CD4-positive, alpha-beta T cell treated with Interleukin-6 at 100 ng/mL for 8 hours (primary cell): Measurements from ENCODE around the gene PHETA1.

Source experiments
- DNase-seq: peaks from one replicate; pipeline ENCODE4 v3.0.0-alpha.2; 2020; ENCODE audit warnings: mixed read lengths, low spot score

Gene PHETA1, protein sequence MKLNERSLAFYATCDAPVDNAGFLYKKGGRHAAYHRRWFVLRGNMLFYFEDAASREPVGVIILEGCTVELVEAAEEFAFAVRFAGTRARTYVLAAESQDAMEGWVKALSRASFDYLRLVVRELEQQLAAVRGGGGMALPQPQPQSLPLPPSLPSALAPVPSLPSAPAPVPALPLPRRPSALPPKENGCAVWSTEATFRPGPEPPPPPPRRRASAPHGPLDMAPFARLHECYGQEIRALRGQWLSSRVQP

DNA sequence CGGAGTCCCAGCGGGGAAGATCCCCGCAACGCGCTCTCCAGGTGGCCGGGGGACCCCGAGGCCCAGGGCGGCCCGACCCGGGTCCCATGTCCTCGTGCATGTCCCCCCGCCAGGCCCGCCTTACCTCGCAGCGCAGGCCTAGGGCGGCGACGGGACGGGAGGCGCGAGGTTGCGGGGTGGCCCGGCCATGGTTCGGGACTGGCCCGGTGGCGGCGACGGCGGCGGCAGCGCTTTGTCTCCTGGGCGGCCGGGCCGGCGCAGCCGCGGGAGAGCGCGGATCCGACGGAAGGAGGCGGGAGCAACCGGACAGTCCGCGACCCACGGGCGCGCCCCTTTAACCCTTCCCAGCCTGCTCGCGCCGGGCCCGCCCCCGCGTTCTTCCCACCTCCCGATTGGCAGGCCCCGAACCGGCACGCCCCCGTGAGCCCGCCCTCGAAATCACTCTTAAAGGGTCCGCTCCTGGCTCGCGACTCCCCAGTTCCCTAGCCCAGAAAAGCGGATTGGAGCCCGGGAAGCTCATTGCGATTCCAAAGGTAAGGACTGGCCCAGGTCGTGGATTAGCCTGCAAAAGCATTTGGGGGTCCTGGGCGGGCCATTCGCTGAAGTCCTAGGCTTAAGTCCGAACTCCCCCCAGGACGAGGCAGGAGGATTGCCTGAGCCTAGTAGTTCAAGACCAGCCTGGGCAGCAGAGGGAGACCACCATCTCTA is at the start of gene PHETA1:
Gene PHETA1 (minus strand): TSS at position 308 of the 708 bp plus-strand sequence. CDS start 5,668 bp downstream, outside the sequence.
- peak; percentile 71 for DNase-seq

DNA sequence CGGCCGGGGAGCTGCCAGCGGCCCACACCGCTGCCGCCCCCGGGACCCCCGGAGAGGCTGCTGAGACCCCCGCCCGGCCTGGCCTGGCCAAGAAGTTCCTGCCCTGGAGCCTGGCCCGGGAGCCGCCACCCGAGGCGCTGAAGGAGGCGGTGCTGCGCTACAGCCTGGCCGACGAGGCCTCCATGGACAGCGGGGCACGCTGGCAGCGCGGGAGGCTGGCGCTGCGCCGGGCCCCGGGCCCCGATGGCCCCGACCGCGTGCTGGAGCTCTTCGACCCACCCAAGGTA is 49.6 kb upstream of the PHETA1 start:
- DNase-seq, result no peak

DNA sequence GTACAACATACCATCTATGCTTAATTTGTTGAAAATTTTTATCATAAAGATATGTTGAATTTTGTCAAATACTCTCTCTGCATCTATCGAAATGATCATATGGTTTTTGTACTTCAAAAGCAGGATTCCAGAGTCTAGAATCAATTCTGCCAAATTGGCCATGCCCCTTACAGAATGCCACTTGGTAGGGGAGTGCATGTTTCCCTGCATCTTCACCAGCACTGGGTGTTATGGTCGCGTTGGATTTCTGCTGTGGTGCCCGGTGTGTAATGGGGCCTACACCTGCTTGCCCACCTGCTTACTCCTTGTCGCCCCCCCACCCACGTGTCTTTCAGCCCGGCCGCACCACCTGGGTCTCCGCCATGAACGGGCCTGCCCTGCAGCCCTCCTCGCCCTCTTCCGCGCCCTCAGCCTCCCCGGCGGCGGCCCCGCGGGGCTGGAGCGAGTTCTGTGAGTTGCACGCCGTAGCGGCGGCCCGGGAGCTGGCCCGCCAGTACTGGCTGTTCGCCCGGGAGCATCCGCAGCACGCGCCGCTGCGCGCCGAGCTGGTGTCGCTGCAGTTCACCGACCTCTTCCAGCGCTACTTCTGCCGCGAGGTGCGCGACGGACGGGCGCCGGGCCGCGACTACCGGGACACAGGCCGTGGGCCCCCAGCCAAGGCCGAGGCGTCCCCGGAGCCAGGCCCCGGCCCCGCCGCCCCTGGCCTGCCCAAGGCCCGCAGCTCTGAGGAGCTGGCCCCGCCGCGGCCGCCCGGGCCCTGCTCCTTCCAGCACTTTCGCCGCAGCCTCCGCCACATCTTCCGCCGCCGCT is 49.1 kb upstream of the PHETA1 start:
- no peak for DNase-seq

DNA sequence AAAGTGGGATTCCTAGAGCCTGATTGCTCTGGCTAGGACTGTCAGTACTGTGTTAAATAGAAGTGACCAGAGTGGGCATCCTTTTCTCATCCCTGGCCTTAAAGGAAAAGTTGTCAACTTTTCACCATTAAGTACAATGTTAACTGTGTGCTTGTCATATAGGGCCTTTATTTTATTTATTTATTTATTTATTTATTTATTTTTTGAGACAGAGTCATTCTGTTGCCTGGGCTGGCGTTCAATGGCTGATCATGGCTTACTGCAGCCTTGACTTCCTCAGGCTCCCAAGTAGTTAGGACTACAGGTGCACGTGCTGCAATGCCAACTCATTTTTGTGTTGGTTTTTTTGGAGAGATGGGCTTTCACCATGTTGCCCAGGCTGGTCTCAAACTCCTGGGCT is 48.4 kb upstream of the PHETA1 start:
- no peak for DNase-seq

DNA sequence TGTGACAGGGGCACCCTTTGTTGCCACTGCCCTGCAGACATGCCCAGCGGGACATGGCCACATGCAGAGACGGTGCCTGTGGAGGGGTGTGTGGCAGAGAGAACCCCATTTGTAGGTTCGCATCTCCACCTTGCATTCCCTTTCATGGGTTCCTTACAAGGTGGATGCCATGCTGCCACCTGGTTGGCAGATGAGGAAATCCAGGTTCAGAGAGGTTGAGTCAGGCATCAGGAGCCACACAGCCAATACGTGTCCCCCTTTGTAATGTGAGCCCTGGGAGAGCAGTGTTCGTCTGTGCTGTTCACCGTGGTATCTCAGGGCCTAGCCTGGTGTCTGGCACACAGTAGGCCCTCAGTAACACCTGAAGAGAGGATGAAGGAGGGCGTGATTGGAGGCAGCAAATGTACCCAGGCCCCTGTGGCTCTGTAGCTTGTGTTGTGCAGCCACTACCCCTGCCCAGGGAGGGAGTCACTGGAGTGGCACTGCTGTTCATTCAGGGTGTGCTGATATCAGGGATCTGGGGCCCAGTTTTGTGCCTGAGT is 45.9 kb upstream of the PHETA1 start:
- no peak for DNase-seq

DNA sequence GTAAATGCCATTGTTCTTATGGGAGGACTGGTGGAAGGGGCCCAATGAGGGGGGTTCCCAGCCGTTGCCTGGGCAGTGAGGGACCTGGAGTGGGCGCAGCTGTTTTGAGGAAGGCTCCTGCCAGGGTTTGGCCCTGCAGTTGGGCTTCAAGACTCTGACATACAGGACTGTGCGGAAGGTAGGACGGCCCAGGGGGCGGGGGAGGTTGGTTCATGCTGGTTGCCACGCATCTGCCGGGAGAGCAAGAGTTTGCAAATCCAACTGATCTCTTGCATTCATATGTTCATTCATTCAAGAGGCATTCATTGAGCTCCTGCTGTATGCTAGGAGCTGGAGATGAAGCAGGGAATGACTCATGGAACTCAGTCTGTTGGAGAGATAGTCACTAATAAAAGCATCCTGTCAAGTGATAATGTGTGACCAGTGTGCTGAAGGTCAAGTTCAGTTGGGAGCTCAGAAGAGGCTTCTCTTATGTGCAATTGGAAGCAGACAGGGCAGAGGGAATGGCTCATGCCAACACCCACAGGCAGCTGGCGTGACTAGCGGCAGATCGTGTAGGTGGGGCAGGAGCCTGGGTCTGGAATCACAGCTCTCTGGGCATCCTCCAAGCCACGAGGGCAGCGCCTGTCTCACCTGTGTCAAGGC is 44.7 kb upstream of the PHETA1 start:
- DNase-seq, result no peak

DNA sequence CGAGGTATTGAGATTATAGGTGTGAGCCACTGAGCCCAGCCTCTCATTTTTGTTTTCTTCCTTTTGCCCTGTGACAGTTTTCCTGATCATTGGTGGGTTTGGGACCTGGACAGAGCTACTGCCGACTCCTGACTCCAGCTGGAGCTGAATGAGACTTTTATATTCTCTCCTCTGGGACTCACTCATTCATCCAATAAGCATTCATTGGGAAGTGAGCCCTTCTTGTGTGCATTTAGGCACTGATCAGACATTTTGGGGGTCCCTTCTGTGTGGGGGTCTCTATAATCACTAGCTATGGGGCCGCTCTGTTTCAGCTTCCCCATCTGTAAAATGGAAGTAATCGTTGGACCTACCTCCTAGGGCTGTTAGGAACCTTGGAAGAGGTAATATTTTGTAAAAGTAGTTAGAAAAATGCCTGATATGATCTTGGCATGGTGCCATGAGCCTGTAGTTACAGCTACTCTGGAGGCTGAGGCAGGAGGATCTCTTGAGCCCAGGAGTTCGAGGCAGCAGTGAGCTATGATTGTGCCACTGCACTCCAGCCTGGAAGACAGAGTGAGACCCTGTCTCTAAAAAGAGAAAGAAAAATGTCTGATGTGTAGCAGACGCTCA is 44.0 kb upstream of the PHETA1 start:
- DNase-seq, result no peak

DNA sequence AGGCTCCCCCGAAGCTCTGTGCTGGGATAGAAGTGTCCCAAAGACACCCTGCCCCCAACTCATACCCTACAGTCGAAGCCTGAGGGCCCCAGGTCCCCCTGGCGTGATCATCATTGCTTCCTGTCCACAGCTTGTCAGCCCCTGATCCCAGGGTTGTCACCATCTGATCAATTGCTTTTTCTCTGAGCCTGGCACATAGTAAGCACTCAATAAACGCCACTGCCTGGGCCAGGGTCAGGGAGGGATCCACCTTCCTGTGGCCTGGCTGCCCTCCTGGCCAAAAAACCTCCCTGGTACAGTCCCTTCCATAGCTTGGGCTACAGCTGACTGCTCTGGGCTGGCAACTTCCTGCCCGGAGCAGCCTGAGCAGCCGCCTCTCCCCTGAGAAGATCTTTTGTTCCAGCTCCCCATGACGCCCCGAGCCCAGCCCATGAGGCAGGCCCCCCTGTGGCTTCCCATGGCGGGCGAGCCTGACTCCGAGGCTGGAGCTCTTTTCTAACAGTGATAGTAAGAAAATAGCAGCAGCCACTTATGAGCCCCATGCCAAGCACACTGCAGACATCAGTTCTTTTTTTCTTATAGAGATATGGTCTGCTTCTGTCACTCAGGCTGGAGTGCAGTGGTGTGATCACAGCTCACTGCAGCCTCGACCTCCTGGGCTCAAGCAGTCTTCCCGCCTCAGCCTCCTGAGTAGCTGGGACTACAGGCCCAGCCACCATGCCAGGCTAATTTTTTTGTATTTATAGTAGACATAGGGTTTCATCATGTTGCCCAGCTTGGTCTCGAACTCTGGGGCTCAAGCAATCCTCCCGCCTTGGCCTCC is 43.3 kb upstream of the PHETA1 start:
- no peak for DNase-seq

DNA sequence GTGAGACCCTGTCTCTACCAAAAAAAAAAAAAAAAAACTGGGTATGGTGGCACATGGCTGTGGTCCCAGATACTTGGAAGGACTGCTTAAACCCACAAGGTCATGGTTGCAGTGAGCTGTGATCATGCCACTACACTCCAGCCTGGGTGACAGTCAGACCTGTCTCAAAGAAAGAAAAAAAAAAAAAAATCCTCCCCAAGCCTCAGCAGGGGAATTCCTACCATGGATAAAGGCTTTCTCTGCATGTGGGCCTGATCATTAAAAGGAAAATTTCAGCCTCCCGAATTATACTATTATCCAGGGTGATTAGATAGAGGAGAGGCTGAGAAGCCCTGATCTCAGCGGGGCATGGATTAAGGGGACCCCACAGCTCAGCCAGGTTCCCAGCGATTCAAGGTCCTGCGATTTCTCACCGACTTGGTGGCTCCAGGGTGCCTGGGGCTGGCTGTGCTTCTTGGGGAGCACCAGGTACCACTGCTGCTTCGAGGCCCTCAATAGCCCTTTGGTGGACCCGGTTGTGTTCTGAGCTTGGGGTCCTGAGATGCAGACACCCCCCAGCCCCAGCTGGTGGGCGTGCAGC is 42.4 kb upstream of the PHETA1 start:
- no peak for DNase-seq

DNA sequence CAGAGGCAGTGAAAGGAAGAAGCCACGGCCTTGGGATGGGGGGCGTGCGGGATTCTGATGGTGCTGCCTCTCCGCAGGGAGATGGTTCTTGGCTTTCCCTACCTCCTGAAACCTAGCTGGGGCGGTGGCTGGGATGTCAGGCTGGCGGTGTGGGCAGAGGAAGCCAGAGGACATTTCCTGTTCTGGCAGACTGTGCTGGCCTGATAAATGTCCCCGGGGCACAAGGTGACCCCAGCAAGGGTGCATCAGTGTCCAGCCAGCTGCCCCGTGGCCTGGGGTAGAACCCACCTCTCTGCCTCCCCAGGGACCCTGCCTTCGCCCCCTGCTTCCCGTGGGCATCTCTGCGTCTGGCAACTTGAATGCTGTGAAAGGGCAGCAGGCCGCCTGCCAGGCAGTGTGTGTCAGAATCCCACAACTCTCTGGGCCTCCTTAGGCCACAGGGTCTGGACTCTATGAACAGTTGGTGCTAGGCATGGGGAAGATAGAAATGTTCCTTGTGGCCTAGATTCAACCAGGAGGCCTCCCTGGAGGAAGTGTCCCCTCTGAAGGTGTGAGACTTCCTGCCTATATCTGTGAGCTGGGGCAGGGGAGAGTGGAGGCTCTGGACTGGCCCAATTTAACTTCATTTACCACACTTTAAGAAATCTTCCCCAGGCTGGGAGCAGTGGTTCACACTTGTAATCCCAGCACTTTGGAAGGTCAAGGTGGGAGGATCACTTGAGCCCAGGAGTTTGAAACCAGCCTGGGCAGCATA is 41.7 kb upstream of the PHETA1 start:
- DNase-seq, result no peak

DNA sequence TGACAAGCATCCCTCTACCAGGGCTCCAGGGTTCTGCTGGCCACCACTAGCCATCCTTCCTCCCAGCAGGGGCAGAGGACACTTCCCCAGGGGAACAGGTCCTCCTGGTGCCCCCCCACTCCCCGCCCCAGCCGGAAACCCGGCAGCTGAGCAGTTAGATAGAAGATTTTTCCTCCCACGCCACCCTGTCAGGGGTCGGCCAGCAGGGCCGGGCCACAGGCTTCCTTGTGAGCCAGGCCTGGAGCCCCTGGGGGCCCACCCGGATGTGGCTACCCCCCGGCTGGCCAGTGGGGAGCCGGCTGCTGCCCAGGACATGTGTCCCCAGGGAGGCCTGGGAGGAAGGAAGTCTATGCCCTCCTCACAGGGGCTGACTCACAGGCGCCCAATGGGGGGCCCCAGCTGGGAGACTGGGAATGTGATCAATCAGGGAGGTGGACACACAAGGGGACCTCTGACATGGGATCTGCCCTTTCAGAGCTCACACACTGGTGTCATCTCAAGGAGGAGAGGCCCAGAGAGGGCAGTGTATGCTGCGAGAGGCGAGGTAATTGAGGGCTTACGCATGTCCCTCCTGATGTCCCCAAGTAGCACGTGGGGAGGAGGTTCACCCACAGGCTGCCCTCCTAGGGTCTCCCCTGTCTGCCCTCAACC is 41.0 kb upstream of the PHETA1 start:
- DNase-seq, result no peak

DNA sequence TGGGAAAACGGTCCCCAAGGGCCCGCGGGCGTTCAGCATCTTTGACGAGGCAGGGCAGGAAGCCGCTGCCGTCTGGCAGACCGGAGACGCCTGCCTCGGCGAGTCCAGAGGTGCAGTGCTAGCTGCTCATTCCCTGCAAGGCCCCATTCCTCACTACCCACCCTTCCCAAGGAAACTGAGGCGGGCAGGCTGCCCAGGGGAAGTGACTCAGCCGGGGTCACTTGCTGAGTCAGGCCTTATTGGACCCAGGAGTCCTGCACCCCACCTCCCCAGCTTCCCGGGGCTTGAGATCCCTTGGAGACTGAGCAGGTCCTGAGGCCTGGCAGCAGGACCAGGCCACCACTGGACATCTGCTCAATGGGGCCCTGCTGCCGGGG is 40.5 kb upstream of the PHETA1 start:
- no peak for DNase-seq

DNA sequence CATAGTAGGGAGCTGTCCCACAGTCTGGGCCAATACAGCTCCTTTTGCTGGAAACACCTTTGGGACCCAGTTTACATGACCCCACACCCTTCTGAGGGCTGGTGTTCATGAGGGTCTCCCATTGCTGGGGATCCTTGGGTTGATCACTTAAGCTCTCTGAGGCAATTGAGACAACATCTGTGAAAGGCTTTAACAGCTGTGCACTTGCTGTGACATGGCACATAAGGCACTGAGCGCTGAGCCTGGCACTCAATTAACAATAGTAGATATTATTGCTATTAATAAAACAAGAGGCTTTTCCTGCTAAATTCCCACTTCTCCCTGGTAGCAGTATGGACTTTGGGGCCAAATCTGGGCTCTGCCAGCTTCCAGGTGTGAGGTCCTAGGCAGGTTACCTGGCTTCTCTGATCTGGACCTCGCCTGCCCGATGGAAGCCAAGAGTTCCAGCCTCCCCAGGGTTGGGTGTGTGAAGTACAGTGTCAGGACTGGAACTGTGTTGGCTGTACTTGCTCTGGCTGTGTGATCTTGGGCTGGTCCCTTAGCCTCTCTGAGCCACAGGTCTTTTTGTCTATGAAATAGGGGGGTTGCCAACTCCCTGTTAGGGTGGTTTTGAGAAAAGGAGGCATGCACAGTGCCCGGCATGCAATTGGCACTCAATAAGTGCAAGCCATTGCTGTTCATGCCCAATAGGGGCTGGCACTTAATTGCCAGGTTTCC is 39.9 kb upstream of the PHETA1 start:
- DNase-seq, result no peak

DNA sequence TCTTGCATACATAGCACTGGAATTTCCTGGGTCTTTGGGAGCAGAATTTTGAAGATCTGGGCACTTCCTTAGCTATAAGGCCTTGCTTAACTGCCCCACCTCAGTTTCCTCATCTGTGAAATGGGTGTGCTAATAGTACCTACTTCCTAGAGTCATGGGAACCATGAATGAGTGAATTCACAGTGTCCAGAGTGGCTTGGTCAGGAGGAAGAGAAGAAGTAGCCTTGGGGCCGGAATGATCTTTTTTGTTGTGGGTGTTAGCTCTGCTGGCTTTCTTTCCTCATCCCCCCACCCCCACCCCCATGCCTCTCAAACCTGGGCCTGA is 39.2 kb upstream of the PHETA1 start:
- no peak for DNase-seq

DNA sequence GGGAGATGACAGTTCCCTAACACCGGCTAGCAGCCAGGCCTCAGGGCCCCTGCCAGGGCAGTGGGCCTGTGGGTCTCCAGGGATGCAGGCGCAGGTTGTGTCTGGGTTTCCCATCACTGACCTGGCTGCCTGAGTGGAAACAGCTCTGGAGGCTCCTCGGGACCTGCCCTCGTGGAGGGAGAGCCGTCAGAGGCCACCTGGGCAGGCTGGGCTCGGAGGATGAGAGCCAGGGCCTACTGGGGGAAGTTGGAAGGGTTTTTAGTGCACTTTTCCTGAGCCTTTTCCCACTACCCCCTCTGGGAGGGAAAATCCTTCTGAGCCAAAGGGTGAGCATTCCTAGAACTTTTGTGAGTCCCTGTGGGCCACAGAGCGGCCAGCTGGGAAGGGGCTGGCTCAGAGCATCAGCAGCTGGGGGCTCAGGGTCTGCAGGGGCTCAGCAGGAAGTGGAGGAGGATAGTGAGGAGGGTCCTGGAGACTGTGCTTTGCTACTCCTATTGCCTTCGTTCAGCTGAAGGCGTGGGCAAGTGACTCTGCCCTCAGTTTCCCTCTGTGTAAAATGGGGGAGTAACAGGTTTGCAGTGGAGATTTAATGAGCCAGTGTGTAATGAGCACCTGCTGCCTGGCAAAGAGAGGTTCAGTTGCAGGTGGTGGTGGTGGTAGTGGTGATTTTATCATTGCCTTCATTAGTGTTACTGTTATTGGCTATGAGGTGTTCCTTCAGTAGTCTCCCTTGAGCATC is 38.7 kb upstream of the PHETA1 start:
- no peak for DNase-seq

DNA sequence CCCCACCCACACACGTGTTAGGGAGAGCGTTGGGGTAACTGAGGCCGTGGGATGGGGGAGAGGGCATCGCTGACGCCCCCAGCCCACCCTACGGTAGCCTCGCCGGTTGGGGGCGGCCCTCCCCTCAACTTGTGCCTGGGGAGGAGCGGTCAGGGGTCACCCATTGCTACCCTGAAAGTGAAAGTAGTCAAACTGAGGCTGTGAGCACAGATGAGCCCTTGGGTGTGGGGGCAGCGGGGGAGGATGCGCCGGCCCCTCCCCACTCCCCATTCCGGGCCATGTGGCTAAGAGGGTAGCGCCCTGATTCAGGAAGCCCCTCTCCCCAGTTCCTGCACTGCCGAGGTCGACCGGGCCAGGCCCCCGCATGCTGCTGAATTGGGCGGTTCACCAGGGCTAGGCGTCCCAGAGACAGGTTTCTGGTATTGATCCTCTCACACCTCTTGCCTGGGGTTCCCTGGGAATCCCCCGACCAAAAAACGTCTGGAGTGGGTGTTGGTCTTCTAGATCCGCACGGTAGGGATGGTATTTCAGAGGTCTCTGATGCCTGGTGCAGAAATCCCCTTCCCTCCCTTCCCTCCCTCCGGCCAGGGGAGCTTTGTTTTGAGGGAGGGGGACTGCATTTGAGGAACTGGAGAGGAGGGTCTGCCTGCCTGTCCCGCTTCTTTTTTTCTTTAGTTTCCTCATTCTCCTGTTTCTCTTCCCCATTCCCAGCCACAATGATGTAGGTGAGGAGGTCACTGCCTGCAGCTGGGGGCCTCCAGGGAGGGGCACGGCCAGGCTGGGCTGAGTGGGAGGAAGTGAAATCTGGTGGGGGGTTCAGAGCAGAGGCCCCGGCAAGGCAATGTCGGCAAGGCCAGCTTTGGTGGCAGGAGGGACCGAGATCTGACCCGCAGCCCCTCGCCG is 37.8 kb upstream of the PHETA1 start:
- no peak for DNase-seq

DNA sequence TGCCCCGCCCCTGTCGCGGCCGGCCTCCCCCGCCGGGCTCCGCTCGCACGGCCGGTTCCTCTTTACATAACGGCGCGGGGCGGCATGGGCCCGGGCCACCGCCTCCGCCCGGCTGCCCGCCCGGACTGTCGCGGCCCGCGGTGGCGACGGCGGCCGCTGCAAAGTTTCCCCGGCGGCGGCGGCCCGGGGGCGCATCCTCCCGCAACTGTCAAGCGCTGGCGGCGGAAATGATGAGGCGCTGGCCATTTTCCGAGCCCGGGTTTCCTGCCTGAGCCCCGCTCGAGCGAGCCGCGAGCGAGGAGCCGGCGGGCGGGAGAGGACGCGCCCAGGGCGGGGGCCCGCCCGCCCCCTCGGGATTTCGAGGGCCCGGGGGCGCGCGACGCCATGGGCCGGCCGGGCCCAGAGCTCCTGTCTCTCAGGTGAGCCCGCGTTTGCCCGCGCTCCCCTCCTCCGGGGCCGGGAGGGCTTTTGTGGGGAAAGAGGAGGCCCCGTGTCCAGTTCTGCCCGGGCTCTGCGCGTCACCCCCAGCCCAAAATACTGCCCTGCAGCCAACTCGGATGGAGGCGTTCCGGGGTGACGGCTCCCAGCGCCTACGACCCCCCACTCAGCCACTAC is 37.1 kb upstream of the PHETA1 start, which contains the start of gene SH2B3:
Gene SH2B3 (plus strand): TSS at position 65 of the 615 bp plus-strand sequence. CDS start 12,223 bp downstream, outside the sequence.
- DNase-seq, result peak; percentile 72
